NCI-H82 treated with DMSO at 0.1 percent for 48 hours (cell line): Measurements from ENCODE around the gene DSCAM.
"Not testable (repeated sequence)": the region's sequence is repeated elsewhere in the genome, so short reads cannot be mapped to it uniquely, and the experiment has no call there.

ENCODE experiments used
- DNase-seq: peaks from one replicate; lab custom pipeline; 2025; ENCODE audit not compliant: unreplicated experiment; lab: John Stamatoyannopoulos, UW

Gene DSCAM, protein sequence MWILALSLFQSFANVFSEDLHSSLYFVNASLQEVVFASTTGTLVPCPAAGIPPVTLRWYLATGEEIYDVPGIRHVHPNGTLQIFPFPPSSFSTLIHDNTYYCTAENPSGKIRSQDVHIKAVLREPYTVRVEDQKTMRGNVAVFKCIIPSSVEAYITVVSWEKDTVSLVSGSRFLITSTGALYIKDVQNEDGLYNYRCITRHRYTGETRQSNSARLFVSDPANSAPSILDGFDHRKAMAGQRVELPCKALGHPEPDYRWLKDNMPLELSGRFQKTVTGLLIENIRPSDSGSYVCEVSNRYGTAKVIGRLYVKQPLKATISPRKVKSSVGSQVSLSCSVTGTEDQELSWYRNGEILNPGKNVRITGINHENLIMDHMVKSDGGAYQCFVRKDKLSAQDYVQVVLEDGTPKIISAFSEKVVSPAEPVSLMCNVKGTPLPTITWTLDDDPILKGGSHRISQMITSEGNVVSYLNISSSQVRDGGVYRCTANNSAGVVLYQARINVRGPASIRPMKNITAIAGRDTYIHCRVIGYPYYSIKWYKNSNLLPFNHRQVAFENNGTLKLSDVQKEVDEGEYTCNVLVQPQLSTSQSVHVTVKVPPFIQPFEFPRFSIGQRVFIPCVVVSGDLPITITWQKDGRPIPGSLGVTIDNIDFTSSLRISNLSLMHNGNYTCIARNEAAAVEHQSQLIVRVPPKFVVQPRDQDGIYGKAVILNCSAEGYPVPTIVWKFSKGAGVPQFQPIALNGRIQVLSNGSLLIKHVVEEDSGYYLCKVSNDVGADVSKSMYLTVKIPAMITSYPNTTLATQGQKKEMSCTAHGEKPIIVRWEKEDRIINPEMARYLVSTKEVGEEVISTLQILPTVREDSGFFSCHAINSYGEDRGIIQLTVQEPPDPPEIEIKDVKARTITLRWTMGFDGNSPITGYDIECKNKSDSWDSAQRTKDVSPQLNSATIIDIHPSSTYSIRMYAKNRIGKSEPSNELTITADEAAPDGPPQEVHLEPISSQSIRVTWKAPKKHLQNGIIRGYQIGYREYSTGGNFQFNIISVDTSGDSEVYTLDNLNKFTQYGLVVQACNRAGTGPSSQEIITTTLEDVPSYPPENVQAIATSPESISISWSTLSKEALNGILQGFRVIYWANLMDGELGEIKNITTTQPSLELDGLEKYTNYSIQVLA (N-terminal part only)

DNA sequence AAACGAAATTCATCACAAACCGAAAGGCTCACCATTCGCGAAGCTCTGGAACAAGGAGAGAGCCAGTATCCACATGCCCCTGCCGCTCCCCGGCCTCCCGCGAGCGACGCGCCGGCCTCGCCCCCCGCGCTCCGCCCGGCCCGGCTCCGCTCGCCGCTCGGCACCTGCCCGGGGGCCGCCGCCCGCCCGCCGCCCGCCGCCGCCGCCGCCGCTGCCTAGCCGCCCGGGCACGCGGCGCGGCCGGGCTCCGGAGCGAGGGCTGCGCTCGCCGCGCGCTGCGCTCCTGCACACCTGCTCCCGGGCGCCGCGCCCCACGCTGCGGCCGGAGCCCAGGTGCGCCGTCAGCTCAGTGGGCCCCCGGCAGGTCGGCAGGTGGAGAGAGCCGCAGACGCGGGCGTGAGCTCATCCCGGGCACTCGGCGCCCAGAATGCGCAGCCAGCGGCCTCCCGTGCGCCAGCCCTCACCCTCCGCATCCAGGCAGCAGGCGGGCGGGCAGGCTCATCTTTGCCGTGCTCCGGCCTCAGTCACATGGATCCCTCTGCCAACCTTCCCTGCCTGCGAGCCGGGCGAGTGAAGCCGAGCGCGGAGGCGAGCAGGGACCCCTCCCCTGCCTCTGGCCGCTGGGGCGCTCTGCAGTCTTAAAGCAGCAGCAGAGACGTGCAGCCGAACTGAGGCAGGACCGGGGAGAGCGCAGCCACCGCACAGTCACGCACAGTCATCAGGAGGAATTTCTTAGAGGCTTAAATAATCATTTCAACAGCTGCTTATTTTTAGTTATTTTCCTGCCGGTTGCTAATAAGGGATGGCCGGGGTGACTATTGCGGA, at the start of gene DSCAM:
TSS of gene DSCAM (minus strand) at position 572 of the 825 bp plus-strand sequence. CDS start at position 75, 497 bp downstream.
- DNase-seq: no peak

DNA sequence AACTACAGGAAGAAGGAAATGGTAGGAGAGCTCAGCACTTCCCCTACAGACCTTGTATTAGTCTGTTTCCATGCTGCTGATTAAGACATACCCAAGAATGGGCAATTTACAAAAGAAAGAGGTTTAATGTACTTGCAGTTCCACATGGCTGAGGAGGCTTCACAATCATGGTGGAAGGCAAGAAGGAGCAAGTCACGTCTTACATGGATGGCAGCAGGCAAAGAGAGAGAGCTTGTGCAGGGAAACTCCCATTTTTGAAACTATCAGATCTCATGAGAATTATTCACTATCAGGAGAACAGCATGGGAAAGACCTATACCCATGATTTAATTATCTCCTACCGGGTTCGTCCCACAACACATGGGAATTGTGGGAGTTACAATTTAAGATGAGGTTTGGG, 48.7 kb upstream of the DSCAM start:
- DNase-seq: not testable (repeated sequence)

DNA sequence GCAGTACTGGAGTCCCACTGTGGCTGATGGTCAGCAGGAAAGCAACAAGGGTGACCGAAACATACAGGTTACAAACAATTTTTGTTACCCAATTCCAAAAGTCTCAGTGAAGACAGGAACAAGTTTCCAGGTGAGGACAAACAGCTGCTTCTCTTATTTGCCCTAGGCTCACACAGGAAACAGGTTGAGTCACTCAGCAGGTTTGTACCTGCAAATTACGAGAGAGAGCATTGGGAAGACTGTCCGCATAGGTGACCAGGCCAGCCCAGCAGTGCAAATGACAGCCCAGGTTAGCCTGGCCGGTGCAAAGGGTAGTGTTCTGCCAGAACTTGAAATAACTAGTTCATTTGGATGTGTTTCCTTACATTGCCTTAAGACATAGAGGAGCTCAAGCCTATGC, 40.0 kb upstream of the DSCAM start:
- no peak for DNase-seq

DNA sequence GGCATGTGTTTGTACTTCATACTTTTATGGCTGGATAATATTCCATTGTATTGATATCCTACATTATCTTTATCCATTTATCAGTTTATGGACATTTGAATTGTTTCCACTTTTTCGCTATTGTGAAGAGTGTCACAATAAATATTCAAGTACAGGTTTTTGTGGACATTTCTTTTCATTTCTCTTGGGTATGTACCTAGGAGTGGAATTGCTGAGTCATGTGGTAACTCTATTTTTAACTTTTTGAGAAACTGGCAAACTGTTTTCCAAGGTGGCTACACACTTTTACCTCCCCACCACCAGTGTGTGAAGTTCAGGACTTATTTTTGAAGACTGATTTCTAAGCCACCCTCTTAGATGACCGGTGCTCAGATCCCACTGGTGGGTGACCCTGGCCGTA, 39.0 kb upstream of the DSCAM start:
- no peak for DNase-seq

DNA sequence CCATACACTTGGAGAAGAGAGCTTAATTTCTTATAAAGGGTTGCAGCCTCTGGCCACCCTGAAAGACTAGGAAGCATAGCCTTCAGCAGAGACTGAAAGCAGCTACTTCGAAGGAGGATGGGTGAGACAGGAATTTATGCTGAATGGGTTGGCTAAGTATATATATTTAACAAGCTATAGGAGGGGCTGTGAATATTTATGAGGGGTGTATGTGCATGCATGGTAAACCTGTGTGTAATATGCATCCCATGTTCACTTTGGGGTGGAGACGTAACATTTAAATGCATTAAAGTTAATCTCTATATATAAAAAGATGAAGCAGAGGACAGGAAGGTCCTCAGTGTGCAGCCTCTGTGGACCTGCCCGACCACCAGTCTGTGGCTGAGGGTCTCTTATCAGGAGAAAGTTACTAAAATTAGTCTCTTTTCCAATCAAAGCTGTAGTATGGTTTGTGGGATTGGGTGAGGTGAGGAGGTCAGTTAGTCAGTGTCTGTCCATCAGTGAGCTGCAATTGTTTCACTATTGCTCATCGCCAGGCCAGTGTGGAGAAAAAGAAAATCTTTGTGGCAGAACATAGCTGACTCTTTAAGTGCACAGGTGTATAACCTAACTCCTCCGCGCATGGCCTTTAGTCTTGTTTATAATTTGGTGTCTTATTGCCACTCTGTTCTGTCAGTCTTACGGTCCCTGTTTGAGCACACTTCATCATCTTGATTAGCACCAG, 35.4 kb upstream of the DSCAM start:
- DNase-seq: no peak

DNA sequence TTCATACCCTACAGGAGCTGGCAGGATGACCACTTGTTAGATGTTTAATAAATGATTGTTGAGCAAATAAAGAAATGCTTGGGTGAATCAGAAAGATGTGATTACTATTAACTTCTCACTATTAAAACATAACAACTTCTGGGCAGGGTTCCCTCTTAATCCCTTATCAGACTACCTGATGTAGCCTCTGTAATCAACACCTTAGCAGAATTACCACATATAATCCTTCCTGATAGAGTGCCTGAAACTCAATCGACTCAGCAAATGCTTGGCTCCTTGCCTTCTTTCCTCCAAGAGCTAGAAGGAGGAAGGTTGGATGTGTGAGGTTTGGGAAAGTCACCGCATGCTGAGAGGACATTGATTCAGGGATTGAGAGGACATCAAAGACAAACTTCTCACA, 34.8 kb upstream of the DSCAM start:
- no peak for DNase-seq

DNA sequence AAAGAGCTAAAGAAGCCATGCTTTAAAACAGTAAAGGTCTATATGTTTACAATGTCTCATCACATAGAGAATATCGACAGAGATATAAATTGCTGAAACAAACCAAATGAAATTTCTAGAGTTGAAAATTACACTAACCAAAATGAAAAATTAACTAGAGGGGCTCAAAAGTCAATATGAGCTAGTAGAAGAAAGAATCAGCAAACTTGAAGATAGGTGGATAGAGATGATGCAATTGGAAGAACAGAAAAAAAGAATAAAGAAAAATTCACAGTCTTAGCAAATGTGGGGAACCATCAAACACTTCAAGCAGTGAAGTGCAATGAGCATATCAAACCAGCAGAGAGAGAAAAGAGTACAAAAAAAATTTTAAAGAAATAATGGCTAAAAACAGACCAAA, 24.1 kb upstream of the DSCAM start:
- no peak for DNase-seq

DNA sequence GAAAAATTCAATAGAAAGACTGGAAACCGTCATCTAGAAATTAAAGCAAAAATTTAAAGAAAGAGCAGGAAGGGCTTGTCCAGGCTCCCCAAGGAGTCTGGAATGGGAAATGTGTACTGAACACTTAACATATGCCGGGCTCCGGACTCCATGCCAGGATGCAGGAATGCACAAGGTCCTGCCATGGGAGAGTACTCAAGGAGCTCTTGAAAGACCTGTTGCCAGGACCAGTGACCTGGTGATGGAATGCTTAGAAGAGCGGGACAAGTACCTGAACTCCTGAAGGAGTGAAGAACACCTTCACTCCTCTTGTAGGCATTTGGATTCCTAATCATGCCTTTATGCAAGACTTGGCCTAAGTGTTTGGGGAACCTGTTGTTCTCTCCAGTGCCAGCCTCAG, 16.9 kb upstream of the DSCAM start:
- DNase-seq: no peak

DNA sequence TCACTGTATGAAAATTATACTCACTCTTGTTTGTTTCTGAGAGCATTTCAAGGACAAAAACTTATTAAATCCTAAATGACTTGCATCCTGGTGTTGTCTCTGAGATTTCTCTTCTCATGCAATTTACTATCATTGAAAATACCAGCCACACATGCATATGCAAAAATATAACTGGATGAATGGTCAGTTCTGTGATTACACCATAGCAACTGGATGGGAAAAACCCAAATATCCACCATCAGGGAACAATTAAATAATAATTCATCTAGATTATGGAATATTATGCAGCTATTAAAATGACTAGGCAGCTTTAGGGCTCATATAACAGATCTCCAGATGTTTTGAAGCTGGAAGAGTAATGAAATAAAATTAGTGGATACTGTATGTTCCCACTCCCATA, 11.6 kb upstream of the DSCAM start:
- DNase-seq: no peak

DNA sequence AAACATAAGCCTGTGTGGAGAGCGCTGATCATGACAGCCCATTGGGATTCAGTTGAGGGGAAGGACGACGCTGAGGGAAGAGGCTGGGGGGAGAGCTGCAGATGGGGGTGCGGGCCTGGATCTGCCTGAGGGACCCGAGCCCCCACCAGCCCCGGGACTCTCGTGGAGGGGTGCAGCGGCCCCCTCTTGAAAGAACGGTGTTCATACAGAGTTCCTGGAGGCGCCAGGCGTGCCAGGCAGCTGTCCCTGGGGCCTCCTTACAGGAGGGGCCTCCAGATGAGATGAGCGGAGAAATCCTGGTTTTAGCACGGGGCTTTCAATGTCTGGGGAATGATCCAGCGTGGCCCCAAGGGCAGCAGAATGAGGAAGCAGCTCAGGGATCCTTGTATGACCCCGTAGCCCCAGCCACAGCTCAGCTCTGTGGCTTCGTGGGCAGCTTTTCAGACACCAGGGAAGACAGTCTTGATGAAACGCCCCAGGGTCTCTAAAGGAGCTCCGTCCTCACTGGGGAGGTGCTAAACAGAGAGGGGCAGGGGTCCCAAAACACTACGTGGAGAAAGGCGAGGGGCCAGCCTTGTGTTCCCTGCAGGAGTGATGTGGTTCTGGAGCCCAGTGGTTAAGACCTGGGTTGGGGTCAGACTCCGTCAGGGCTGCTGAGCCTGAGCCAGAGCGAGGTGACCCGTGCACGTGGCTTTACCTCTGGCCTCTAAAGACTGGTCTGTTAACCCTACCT, 7.2 kb upstream of the DSCAM start:
- no peak for DNase-seq

DNA sequence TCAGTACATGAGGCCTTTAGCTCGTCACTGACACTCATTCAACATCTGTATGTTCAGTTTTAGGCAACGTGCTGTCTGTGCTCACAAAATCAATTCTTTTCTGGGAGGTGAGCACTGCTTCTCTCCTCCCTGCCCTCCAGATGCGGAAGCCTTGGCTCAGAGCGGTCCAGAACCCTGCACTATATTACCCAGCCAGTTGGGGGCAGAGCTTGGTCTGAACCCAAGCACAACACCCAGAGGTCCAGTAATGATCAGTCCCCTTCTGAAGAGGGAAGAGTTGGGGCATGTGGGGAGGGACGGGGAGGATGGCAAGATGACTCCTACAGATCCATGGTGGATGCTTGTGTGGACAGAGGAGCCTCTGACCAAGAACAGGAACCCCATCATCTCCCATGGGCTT, 5.6 kb upstream of the DSCAM start:
- no peak for DNase-seq

DNA sequence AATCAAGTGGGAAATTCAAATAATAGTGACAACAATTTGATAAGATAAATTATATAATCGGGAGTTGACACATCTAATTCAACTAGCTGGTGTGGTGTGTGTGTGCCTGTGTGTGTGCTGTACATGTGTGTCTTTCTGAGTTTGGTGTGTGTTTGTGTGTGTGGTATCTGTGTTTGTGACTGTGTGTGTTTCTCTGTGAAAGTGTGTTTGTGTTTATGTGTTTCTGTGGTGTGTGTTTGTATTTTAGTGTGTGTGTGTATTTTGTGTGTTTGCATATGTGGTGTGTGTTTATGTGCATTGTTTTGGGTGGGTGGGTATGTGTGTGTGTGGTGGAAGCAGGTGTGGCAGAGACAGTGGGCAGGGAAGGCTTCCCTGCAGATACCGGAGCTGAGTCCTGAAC, 4.8 kb upstream of the DSCAM start:
- no peak for DNase-seq

DNA sequence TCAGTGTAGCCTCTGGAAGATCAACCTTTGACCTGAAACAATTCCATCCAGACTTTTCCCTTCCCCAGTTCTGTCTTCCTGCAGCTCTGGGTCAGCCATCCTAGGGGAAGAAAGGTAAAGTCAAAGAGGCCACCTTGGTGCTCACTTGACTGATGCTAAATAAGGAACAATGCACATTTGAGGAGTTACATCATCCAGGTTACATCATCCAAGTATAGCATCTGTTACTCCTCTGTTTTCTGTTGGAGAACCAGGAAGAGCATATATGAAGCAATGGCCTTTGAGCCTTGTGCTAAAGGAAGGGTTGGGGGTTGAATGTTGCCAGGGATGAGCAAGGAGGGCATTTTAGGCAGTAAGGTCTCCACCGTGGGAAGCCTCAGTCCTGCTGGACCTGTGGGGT, 3.1 kb upstream of the DSCAM start:
- DNase-seq: no peak

DNA sequence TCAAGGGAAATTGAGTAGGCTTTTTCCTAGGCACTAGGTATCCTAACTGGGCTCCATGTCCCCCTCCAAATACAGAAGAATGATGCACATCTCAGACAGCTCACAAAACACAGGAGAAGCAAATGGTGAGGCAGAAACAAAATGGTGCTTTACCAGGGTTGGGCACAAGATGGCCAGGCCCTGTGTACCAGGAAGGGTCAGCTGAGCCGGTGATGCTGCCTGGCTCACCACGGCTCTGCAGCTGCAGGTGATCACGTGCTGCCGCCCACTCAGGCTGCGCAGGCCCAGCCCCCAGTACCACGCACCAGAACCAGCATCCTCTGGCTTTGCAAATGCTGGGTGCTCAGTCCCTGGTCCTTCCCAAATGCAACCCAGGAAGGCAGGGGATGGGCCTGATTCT, 993 bp upstream of the DSCAM start:
- DNase-seq: no peak

DNA sequence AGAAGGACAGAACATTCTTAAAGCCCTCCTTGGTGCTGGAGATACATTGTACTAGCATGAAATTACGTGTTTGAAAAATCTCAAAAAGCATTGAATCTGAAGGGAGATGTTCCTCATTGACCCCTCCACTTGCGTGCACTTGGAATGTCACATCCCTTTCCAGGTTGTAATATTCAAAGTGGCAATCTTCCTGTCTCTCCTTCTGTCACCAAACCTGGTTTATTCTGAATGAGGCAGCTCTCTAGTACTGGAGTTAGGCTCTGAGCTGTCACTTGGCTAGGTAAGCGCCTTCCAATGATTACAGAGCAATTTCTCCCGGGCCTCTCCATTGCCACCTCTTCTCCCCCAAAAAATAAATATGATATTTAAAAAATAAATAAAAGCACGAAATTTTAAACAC, 855 bp downstream of the DSCAM start:
- DNase-seq: no peak

DNA sequence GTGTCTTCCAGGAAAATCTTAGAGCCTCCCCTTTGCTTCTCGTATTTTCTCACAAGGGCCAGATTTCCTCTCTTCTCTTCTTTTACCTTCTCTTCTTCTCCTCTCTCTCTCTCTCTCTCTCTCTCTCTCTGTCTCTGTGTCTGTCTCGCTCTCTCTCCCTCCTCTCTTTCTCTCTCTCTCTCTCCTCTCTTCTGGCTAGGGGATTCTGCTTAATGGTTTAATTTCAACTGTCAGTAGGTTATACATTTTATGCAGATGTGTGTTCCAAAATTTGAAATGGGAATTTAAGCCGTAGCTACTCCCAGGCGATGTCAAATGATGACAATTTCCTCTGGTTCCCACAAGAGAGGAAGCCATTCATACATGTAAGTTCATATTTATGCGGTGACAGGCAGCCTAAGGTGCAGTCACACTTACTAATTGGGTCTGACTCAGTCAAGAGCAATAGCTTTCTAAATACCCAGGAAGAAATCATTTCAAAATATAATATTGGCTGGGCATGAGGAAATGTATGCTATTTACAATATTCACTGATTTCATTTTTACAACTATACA, 1.4 kb downstream of the DSCAM start:
- DNase-seq: no peak

DNA sequence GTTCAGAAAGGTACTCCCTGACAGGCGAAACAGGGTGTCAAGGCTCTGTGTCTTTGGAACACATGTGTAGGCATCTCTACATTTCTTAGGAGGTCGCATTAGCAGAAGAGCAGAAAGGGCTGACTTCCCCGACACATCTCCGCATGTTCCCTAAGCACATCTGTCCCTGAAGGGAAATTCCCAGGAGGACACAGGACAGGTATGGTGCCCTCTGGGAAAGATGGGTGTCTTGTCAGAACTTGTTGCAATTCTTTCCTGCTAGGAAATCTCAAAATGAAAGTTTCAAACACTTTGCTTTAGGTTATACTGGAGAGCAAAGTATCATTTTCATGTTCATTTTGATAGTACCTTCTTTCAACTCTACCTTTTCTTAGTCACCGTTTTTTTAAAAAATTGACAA, 2.0 kb downstream of the DSCAM start:
- DNase-seq: no peak

DNA sequence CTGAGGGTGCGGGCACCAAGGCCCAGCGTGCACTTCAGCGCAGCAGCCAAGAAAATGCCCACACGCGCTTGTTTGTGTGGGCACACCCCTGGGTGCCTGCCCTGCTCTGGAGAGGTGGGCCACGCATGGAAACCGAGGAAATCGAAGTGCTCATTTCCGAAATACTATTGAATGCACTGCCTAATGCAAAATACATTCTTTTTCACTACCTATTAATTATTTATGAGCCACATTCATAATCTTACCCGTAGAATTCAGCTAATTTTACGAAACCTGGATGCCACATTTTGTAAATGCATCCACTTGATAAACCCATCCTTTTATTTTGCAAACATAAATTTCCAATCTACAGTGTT, 4.8 kb downstream of the DSCAM start:
- DNase-seq: no peak

DNA sequence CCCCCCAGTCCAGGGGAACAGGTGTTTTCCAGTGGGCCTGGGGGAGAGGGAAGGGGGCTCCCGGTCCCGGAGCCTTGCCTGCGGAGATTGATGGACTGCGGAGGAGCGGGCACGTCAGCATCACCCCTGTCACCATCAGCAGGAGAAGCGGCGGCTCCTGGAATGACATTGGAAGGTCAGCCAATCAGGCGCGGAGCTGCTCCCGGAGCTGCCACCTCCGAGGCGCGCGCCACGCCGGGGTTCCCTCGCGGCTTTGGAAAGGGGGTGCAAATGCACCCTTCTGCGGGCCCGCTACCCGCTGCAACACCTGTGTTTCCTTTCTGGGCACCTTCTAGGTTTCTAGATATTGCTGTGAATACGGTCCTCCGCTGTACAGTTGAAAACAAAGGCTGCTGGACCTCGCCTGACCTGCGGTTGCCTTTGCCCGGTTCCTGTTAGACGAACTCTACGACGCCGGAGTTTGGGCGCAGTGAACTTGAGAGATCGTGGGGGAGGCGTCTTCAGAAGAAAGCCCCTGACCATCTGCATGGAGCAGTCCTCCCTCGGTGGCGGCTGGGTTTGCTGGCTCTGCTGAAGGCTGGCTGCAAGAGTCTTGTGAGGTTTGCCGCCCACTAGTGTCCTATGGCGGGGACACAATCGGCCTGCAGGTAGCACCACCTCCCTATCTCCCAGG, 5.3 kb downstream of the DSCAM start:
- DNase-seq: peak; percentile 71
